OCI-LY7 (cell line): ENCODE data around the gene RAB10. TPM values are rescaled to one million over a fixed set of nuclear protein-coding genes. Genes with fewer than 3 reads are reported as not detected.

Source experiments
- BruUV-seq: library from RNA; stranded (reverse); fragments of 400-500 nt; replicated peaks from 2 replicates; lab custom pipeline; 2021; lab: Mats Ljungman, UMichigan
- CTCF ChIA-PET: fragments of 300-600 bp; sonication (Branson Sonifier 250); formaldehyde crosslinking; loops from one replicate; lab custom pipeline; 2022; ENCODE audit warnings: antibody characterized with exemption; ENCODE audit not compliant: unreplicated experiment; lab: Charles Lee
- POLR2A ChIA-PET: fragments of 300-600 bp; sonication (Branson Sonifier 250); formaldehyde crosslinking; loops from one replicate; lab custom pipeline; 2022; ENCODE audit warnings: antibody characterized with exemption; lab: Charles Lee
- DNase-seq: peaks from one replicate; pipeline ENCODE4 v3.0.0-alpha.2; 2015; ENCODE audit warnings: low spot score
- H2AFZ ChIP-seq: fragments of 200-600 bp; sonication (generic), shearing (Covaris generic); 2 replicates; pipeline ENCODE4 v1.6.1; 2014; ENCODE audit warnings: mild to moderate bottlenecking, antibody characterized with exemption, low read length, moderate library complexity
- H3K27ac ChIP-seq: fragments of 200-600 bp; sonication (generic); 2 replicates; pipeline ENCODE4 v1.5.1; 2014; ENCODE audit warnings: mixed run types, low read depth, mild to moderate bottlenecking, moderate library complexity, low read length, inconsistent platforms; ENCODE audit not compliant: poor library complexity, severe bottlenecking
- H3K36me3 ChIP-seq: fragments of 200-600 bp; sonication (generic); 2 replicates; pipeline ENCODE4 v1.6.1; 2014; ENCODE audit warnings: mild to moderate bottlenecking, antibody characterized with exemption, low read length, moderate library complexity, mixed read lengths; ENCODE audit not compliant: insufficient read depth
- H3K4me1 ChIP-seq: fragments of 200-600 bp; sonication (generic); 2 replicates; pipeline ENCODE4 v1.5.1; 2014; ENCODE audit warnings: mild to moderate bottlenecking, low read length; ENCODE audit not compliant: insufficient read depth, poor library complexity, severe bottlenecking
- H3K4me2 ChIP-seq: fragments of 200-600 bp; sonication (generic); 2 replicates; pipeline ENCODE4 v1.6.1; 2014; ENCODE audit warnings: mild to moderate bottlenecking, low read length
- H3K4me3 ChIP-seq: fragments of 200-600 bp; sonication (generic); 2 replicates; pipeline ENCODE4 v1.5.1; 2014; ENCODE audit warnings: mild to moderate bottlenecking, low read depth, low read length; ENCODE audit not compliant: poor library complexity, severe bottlenecking
- H3K79me2 ChIP-seq: fragments of 200-600 bp; sonication (generic); 2 replicates; pipeline ENCODE4 v1.6.1; 2016; ENCODE audit warnings: low read depth, mild to moderate bottlenecking, low read length, moderate library complexity, mixed read lengths; ENCODE audit not compliant: insufficient read depth
- H3K9me2 ChIP-seq: fragments of 200-600 bp; sonication (generic); 2 replicates; pipeline ENCODE4 v1.6.1; 2016; ENCODE audit warnings: mild to moderate bottlenecking, low read length, mixed read lengths; ENCODE audit not compliant: insufficient read depth
- H3K9me3 ChIP-seq: fragments of 200-600 bp; sonication (generic); 2 replicates; pipeline ENCODE4 v1.6.1; 2014; ENCODE audit warnings: mild to moderate bottlenecking, mixed run types, low read length, mixed read lengths
- H4K20me1 ChIP-seq: fragments of 200-600 bp; sonication (generic); 2 replicates; pipeline ENCODE4 v1.6.1; 2014; ENCODE audit warnings: mild to moderate bottlenecking, antibody characterized with exemption, low read length, moderate library complexity, mixed read lengths; ENCODE audit not compliant: insufficient read depth
- EZH2phosphoT487 ChIP-seq: fragments of 200-600 bp; sonication (generic); IDR thresholded peaks from 2 replicates; pipeline ENCODE4 v1.6.1; 2018; ENCODE audit warnings: low read depth, borderline replicate concordance, mild to moderate bottlenecking, mixed run types, antibody characterized with exemption, low read length, moderate library complexity, mixed read lengths
- intact Hi-C: fragments of 100-400 bp; cut with micrococcal nuclease; formaldehyde crosslinking; loops from one replicate; pipeline ENCODE4 v1.10.0; 2022; ENCODE audit not compliant: unreplicated experiment
- total RNA-seq, 2 experiments: library from RNA; depleted of rRNA in 1 of 2; stranded (reverse); fragments of >200 nt in 1 of 2; shearing (Covaris generic) in 1 of 2; gene quantifications; 2 replicates each; pipeline ENCODE4 v1.2.3, GENCODE V29; 2014 to 2022
- TF ChIP-seq, protein P1 (sequence below): fragments of 200-600 bp; sonication (generic); conservative IDR thresholded peaks from 2 replicates; pipeline ENCODE4 v1.5.1; 2014; ENCODE audit warnings: mild to moderate bottlenecking, antibody characterized with exemption, low read length, moderate library complexity, mixed read lengths

The RAB10 gene
- total RNA-seq, 2 experiments from 2014 or later = 58.3 to 96.7 TPM

DNA sequence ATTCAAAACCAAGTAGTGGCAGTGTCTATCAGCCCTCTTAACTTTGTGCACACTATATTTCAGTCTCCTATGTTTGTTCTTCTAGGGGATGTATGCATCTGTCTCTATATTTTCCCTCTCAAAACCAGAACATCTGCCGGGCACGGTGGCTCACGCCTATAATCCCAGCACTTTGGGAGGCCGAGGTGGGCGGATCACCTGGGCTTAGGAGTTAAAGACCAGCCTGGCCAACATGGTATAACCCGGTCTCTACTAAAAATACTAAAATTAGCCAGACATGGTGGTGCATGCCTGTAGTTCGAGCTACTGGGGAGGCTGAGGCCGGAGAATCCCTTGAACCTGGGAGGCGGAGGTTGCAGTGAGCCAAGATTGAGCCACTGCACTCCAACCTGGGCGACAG lies 129.1 kb downstream of the RAB10 start:
- H3K9me2 ChIP-seq = no peaks in the 10 kb centered on the region
- intact Hi-C loops = no loop called here
- H3K4me1 ChIP-seq = no peaks in the 10 kb centered on the region
- H3K36me3 ChIP-seq = no peaks in the 10 kb centered on the region
- TF ChIP-seq, protein P1, sequence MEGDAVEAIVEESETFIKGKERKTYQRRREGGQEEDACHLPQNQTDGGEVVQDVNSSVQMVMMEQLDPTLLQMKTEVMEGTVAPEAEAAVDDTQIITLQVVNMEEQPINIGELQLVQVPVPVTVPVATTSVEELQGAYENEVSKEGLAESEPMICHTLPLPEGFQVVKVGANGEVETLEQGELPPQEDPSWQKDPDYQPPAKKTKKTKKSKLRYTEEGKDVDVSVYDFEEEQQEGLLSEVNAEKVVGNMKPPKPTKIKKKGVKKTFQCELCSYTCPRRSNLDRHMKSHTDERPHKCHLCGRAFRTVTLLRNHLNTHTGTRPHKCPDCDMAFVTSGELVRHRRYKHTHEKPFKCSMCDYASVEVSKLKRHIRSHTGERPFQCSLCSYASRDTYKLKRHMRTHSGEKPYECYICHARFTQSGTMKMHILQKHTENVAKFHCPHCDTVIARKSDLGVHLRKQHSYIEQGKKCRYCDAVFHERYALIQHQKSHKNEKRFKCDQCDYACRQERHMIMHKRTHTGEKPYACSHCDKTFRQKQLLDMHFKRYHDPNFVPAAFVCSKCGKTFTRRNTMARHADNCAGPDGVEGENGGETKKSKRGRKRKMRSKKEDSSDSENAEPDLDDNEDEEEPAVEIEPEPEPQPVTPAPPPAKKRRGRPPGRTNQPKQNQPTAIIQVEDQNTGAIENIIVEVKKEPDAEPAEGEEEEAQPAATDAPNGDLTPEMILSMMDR = no peak
- no peak for TF ChIP-seq EZH2phosphoT487
- no peaks in the 10 kb centered on the region for H4K20me1 ChIP-seq
- H3K79me2 ChIP-seq = no peaks in the 10 kb centered on the region
- H3K9me3 ChIP-seq = no peaks in the 10 kb centered on the region
- POLR2A ChIA-PET = no interaction called here
- DNase-seq = no peak
- CTCF ChIA-PET = no interaction called here
- H2AFZ ChIP-seq = no peak overlapping the region
- H3K4me3 ChIP-seq = no peak overlapping the region
- H3K27ac ChIP-seq = no peak overlapping the region
- no peak overlapping the region for H3K4me2 ChIP-seq
- no TSS peak for BruUV-seq

DNA sequence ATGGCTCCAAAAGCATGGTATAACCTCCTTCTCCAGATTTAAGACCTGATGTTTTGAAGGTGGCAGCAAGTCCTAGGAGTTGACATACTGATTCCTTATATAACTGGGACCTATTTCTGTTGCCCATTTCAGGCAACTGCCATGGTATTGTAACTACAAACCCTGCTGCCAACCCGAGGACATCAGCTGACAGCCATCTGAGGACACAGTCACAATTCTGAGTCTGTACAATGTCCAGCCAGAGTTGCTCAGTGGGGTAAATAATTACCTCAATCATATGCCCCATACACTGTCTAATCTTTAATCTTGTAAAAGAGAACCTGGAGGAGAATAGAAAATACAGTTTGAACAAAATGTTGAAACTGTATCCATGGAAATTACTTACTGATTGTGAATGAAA lies 130.3 kb downstream of the RAB10 start:
- H3K9me2 ChIP-seq = no peaks in the 10 kb centered on the region
- POLR2A ChIA-PET = interaction anchor here (0.6 kb wide), 1 partner anchor 14 kb away, joined by 4 read pairs; no protein-coding TSS in a partner anchor
- no peaks in the 10 kb centered on the region for H3K9me3 ChIP-seq
- H3K36me3 ChIP-seq = no peaks in the 10 kb centered on the region
- H3K79me2 ChIP-seq = no peaks in the 10 kb centered on the region
- intact Hi-C loops = no loop called here
- H3K27ac ChIP-seq = no peak overlapping the region
- H3K4me3 ChIP-seq = no peak overlapping the region
- DNase-seq = no peak
- H4K20me1 ChIP-seq = no peaks in the 10 kb centered on the region
- TF ChIP-seq, protein P1 = no peak
- no peak for TF ChIP-seq EZH2phosphoT487
- CTCF ChIA-PET = no interaction called here
- no peak overlapping the region for H3K4me2 ChIP-seq
- BruUV-seq = no TSS peak
- H3K4me1 ChIP-seq = no peaks in the 10 kb centered on the region
- no peak overlapping the region for H2AFZ ChIP-seq

DNA sequence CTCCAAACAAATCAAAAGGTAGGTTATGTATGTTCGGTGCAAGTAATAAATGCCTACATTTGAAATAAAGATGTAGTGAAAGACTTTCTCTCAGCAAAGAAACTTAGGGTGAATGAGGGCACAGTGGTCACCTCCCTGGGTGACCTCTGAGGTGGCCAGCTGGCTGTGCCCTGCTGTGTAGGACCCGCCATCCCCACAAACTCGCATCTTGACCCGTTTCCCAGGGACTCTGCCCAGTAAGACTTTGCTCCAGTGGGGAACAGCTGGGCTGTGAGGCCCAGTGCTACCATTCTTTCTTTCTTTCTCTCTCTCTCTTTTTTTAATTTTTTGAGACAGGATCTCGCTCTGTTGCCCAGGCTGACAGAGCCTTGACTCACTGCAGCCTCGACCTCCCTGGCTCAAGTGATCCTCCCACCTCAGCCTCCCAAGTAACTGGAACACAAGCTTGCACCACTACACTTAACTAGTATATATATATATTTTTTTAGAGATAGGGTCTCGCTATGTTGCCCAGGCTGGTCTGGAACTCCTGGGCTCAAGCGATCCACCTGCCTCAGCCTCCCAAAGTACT lies 130.8 kb downstream of the RAB10 start:
- no peaks in the 10 kb centered on the region for H3K4me1 ChIP-seq
- DNase-seq = no peak
- no peaks in the 10 kb centered on the region for H3K79me2 ChIP-seq
- H3K27ac ChIP-seq = no peak overlapping the region
- no peaks in the 10 kb centered on the region for H3K36me3 ChIP-seq
- no peaks in the 10 kb centered on the region for H3K9me3 ChIP-seq
- H3K4me2 ChIP-seq = no peak overlapping the region
- H2AFZ ChIP-seq = no peak overlapping the region
- POLR2A ChIA-PET = interaction anchor here (0.6 to 0.7 kb wide), 2 partner anchors 40 to 87 kb away, joined by 3 to 7 read pairs; no protein-coding TSS in a partner anchor
- H3K4me3 ChIP-seq = no peak overlapping the region
- TF ChIP-seq EZH2phosphoT487 = no peak
- TF ChIP-seq, protein P1 = no peak
- no peaks in the 10 kb centered on the region for H3K9me2 ChIP-seq
- CTCF ChIA-PET = no interaction called here
- intact Hi-C loops = no loop called here
- H4K20me1 ChIP-seq = no peaks in the 10 kb centered on the region
- BruUV-seq = no TSS peak
